Sigmoid colon (tissue), 4 donors: ENCODE measurements around the gene LTBP1.

Experiments
- CTCF ChIP-seq, 4 experiments: fragments of 450-650 bp in 3 of 4; fragments of 200-600 bp in 1 of 4; IDR thresholded peaks; one replicate each; pipeline ENCODE4 v1.5.1; 2016 to 2019; ENCODE audit warnings: antibody characterized with exemption in 4 of 4, mild to moderate bottlenecking in 3 of 4, moderate library complexity in 2 of 4
- POLR2A ChIP-seq, 2 donors: fragments of 450-650 bp; IDR thresholded peaks; one replicate each; pipeline ENCODE4 v1.6.1; 2016; ENCODE audit warnings: antibody characterized with exemption in 2 of 2, mild to moderate bottlenecking in 2 of 2, moderate library complexity in 2 of 2
- POLR2AphosphoS5 ChIP-seq, 4 donors: sonication (generic); formaldehyde crosslinking; IDR thresholded peaks; one replicate each; pipeline ENCODE4 v1.6.1; 2017; ENCODE audit warnings: antibody characterized with exemption in 4 of 4

DNA sequence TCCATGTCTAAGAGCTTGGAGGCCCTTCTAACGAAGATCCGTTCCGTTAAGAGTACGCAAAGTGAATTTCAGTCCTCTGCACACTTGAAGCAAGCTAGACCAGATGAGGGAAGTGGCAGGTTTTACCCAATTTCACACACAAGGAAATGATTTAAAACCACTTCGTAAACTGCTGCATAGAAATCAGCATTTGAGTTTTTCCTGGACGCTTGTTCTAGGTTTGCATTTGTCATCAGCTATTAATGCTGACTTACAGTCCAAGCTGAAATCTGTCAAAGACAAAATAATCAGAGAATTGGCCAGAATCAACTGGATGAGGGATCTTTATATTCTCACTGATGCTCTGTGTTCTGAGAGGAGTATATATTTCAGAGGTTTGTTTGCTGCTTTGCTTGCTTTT is 412.1 kb downstream of the LTBP1 start:
- TF ChIP-seq CTCF (IDR thresholded peaks at IDR 0.05) (no peak), POLR2A (IDR thresholded peaks at IDR 0.05) (no peak), POLR2AphosphoS5 (IDR thresholded peaks at IDR 0.05) (no peak)
